ENCODE data around the gene FBXL15.

The FBXL15 gene

GRCh38 chr10:102398172-102399020 lies 22.2 kb upstream of the FBXL15 start:
- DNase-seq (ENCODE audit: low read depth), result no peak

GRCh38 chr10:102399217-102400021 lies 21.2 kb upstream of the FBXL15 start:
- DNase-seq (ENCODE audit: low read depth), result peak; percentile 76

- no peak for DNase-seq (ENCODE audit: low read depth)
Measured at GRCh38 chr10:102400076-102400475, 20.6 kb upstream of the FBXL15 start.

GRCh38 chr10:102400598-102401341 lies 19.9 kb upstream of the FBXL15 start:
- no peak for DNase-seq (ENCODE audit: low read depth)

DNA sequence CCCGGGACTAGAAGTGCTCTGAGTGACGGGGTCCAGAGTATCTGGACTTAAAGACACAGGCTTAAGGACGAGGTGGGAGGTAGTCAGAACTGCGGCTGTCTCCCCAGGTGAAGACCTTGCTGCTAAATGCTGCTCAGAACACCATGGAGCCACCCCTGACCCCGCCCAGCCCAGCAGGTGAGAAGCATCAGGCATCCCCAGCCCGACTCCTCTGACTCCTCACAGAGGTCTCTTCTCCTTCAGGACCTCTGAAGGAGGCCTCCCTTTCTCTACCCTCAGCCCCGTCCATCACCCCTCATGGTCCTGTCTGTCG lies 19.3 kb upstream of the FBXL15 start:
- DNase-seq (ENCODE audit: low read depth), result no peak

- no peak for DNase-seq (ENCODE audit: low read depth)
Measured at GRCh38 chr10:102401735-102402511, 18.7 kb upstream of the FBXL15 start.

- no peak for DNase-seq (ENCODE audit: low read depth)
Measured at GRCh38 chr10:102402512-102402896, 18.1 kb upstream of the FBXL15 start.

GRCh38 chr10:102403115-102403514 lies 17.5 kb upstream of the FBXL15 start:
- no peak for DNase-seq (ENCODE audit: low read depth)

DNA sequence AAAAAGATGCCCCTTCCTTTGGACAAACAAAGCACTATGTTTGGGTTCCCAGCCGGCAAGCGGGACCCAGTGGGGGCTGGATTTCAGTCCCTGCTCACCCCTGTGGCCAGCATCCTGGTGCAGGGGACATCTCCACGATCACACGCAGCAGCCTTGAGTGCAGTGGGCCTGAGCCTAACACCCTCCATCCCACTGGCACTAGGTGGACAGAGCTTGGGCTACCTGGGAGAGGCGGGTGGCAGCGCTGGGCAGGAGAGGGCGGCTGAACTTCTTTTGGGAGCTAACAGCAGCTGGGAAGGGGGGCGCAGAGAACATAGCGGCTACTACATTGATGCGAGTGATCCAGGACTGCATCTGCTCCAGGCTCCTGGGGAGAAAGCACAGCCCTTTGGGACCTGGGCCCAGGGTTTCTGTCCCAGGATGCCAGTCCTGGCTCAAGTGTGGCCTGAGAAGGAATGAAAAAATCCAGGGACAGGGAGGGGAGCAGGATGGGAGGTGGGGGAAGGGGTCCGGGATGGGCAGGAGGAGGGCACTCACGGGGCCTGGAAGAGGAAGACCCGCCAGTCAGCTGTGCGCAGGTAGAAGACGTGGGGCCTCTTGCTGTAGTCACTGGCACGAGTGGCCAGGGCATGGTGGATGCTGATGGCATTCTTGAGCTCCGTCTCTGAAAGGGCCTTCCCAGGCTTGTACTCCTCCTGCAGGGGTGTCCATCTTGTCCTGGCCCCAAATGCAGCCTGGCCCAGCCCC lies 16.1 kb upstream of the FBXL15 start:
- no peak for DNase-seq (ENCODE audit: low read depth)

DNA sequence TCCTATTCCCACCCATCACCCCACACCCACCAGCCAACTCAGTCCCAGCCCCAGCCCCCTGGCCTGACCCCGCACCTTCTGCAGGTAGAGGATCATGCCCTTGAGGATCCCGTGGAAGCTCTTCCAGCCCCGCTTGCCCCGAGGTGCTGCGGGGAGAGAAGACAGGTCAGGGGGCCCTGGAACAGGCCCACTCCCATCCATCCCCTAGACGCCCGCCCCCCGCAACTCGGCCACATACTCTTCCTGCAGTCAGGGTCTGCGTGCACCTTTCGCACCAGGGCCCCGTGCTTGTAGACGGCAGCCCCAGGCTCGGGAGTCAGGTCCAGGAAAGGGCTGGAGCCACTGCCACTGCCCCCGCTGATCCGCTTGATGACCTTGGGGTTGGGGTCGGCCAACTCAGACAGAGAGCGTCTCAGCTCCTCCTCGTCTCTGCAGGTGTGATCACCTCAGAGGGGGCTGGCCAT lies 15.5 kb upstream of the FBXL15 start:
- DNase-seq (ENCODE audit: low read depth), result no peak

DNA sequence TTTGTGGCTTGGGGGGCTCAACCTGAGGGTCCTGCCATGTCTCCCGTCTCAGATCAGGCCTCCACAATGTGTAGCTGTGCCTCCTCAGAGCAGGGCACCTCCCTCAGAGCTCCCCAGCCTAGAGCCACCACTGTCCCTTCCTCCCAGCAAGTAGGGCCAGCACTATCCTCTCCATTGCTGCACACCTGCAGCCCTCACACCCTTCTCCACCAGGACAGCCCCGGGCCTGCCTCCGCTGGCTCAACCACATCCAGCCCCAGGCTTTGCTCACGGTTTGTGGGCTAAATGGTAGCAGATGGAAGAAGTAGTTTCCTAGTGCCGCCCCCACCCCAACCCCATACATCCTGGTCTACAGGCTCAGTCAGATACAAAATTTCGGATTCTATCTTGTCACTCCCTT lies 15.0 kb upstream of the FBXL15 start:
- no peak for DNase-seq (ENCODE audit: low read depth)

DNA sequence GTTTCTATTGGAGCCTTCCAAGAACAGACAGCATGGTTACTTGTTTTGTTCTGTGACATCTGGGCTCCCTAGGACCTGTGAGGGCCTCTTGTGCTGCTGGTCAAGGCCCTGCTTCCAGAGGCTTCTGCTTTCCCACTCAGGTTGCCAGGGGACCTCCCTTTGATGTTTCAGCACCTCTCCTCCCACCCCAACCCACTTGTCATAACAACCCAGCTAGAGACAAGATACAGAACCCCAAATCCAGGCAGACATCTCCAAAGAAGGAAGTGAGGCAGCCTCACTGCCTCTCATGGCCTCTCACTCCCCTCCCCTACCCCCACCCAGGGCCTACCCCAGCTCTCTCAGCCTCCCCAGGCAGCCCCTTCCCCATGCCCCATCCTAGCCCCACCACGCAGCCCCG lies 13.8 kb upstream of the FBXL15 start:
- DNase-seq (ENCODE audit: low read depth), result no peak

DNA sequence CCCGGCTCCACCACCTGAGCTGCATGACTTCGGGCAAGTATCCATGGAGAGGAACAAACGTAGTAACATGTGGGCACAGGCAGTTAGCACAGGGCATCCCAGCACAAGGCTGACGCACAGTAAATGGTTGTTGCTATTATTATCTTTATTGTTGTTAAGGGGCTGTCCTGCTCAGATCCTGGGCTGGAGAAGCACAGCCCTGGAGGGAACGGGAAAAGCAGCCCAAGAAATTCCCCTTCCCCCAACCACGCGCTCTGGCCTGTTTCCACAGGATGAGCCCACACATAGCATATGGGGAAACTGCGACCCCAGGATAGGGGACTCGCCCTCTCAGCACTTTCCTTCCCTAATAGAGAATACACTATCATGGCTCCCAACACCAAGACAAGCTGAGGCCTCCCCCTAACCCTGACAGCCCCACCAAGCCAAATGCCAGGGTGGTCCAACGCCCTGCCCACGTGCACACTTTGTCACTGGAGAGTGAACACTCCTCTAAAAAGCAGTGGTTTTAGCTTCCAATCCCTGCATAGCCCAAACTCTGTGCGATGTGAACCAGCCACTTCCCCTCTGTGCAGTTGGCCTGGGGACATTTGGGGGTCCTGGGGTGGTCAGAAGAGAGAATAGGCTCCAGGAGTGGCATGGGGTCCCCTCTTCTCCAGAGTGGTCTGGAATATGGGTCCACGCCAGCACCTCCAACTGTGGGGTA lies 13.1 kb upstream of the FBXL15 start:
- no peak for DNase-seq (ENCODE audit: low read depth)

- DNase-seq (ENCODE audit: low read depth), result no peak
Measured at GRCh38 chr10:102408131-102408727, 12.4 kb upstream of the FBXL15 start.

DNA sequence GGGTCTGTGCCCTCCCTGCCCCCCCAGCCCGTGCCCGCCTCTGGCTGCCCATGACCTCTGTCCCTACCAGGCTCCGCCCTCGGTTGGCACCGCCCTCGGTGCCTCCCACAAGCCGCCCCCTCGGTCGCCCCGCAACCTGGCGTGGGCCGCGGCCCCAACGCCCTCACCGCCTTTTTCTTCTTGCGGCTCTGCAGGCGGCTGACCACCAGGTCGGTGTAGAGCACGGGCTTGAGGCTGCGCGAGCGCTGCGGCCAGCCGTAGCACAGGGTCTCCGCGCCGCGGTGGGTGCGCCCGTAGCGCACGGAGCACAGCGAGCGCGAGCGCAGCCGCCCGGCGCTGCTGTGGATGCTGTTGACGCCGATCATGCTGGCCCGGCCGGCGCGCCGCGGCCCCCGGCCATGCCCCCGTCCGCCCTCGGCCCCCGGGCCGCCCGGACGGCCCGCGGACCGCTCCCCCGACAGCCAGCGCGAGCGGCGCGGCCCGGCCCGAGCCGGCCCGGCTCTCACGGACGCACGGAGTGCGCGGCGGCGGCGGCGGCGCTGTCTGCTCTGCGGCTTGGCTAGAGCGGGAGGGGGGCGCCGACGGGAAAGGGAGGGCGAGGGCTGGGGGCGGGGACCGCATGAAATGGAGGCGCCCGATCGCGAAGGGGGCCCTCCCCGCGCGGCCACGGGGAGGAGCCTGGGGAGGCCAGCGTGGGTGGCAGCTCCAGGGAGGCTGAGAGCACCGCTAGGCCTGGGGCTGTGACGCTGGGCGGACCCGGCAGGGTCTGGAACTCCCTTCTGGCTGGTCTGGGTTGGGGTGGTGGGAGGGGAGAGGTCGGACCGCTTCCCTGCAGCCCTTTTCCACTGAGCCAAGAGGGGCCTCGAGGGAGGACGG lies 11.7 kb upstream of the FBXL15 start:
- DNase-seq (ENCODE audit: low read depth), result peak; percentile 49

DNA sequence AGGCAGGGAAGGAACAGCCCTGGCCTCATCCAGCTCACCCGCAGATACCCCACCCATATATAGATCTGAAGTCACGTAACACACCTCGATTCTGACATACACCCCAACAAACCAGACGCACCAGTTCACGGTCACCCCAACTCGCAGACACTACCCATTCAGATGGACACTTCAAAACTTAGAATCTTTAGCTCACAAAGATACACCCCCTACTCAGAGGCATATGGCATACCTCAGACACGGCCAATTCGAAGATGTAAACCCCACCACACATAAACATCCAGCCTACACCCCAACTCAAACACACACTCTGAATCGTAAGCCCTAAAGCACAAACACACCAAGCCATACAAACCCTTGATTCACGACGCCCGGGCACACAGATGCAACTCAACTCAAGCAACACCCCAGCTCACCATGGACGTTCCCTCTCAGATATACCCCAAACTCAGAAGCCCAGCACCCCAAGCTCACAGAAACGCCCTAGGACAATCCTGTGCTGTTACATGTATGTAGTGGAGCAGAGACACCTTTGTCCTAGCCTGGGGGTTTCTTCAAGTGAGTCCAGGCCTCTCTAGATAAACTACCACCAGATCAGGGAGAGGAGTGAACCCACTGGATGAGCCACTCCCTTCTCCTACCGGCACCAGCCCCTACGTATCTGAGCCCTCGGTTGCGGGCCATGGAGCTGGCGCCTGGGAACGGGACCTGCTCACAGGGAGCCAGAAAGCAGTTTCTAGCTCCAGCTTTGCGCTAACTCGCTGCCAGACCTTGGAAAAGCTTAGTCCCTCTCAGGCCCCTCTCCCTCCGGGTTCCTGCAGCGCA lies 10.8 kb upstream of the FBXL15 start:
- no peak for DNase-seq (ENCODE audit: low read depth)

- DNase-seq (ENCODE audit: low read depth), result no peak
Measured at GRCh38 chr10:102410429-102411073, 10.1 kb upstream of the FBXL15 start.
